CD4-positive, CD25-positive, alpha-beta regulatory T cell (primary cell): Measurements from ENCODE around the gene CCNJL. TPM values are rescaled to one million over a fixed set of nuclear protein-coding genes. Genes with fewer than 3 reads are reported as not detected.

Experiments used
- ATAC-seq, 2 donors: fragments of 150-1000 bp; cut with Tn5 transposase; one replicate each; pipeline ENCODE4 v1.10.0; 2021; ENCODE audit warnings: low read depth in 2 of 2, moderate number of reproducible peaks in 2 of 2, moderate library complexity in 1 of 2
- DNase-seq, 3 donors: peaks; one replicate each; pipeline versions ENCODE4 v3.0.0 to v3.0.0-alpha.2; 2012 to 2022; ENCODE audit warnings: mixed read lengths in 1 of 3
- H3K27ac ChIP-seq: one replicate; pipeline ENCODE4 v1.7.0; 2013; ENCODE audit warnings: mild to moderate bottlenecking, low read length; ENCODE audit not compliant: insufficient read depth, poor library complexity, severe bottlenecking
- H3K27me3 ChIP-seq: one replicate; pipeline ENCODE4 v1.7.0; 2013; ENCODE audit warnings: low read length; ENCODE audit not compliant: control insufficient read depth, insufficient read depth
- H3K36me3 ChIP-seq: one replicate; pipeline ENCODE4 v1.7.0; 2013; ENCODE audit warnings: mild to moderate bottlenecking, low read length, moderate library complexity; ENCODE audit not compliant: control insufficient read depth, insufficient read depth
- H3K4me1 ChIP-seq: 2 replicates; pipeline ENCODE4 v1.7.0; 2013; ENCODE audit warnings: mild to moderate bottlenecking, low read length; ENCODE audit not compliant: insufficient read depth, control insufficient read depth, poor library complexity, severe bottlenecking
- H3K4me3 ChIP-seq: one replicate; pipeline ENCODE4 v1.7.0; 2013; ENCODE audit warnings: low read depth, mild to moderate bottlenecking, low read length, moderate library complexity
- H3K9me3 ChIP-seq, 2 experiments: 1 replicate in 1 of 2; 2 replicates in 1 of 2; pipeline ENCODE4 v1.7.0; 2013; ENCODE audit warnings: low read length in 2 of 2, mild to moderate bottlenecking in 1 of 2, moderate library complexity in 1 of 2; ENCODE audit not compliant: control insufficient read depth in 2 of 2
- H3K27ac Mint-ChIP-seq, 3 donors: one replicate each; pipeline ENCODE4 v1.8.0; 2020 to 2022; ENCODE audit warnings: mild to moderate bottlenecking in 3 of 3, mixed read lengths in 3 of 3, moderate library complexity in 2 of 3
- H3K27me3 Mint-ChIP-seq: one replicate; pipeline ENCODE4 v1.8.0; 2022; ENCODE audit warnings: mild to moderate bottlenecking, mixed read lengths
- H3K36me3 Mint-ChIP-seq: one replicate; pipeline ENCODE4 v1.8.0; 2020; ENCODE audit warnings: mixed read lengths
- H3K4me1 Mint-ChIP-seq, 4 donors: one replicate each; pipeline ENCODE4 v1.8.0; 2020 to 2022; ENCODE audit warnings: mixed read lengths in 4 of 4, mild to moderate bottlenecking in 1 of 4
- H3K4me3 Mint-ChIP-seq, 4 donors: one replicate each; pipeline ENCODE4 v1.8.0; 2020 to 2022; ENCODE audit warnings: mild to moderate bottlenecking in 4 of 4, mixed read lengths in 4 of 4, moderate library complexity in 3 of 4
- H3K9me3 Mint-ChIP-seq, 7 donors: one replicate each; pipeline ENCODE4 v1.8.0; 2020 to 2022; ENCODE audit warnings: mixed read lengths in 7 of 7, mild to moderate bottlenecking in 3 of 7, moderate library complexity in 2 of 7
- polyA plus RNA-seq, 4 donors: library from polyadenylated mRNA; unstranded; fragments of 300-500 nt; fragmentation: Illumina TruSeq; gene quantifications; one replicate each; pipeline ENCODE4 v1.2.3, GENCODE V29; 2021
- total RNA-seq: library from RNA; stranded (reverse); gene quantifications from one replicate; pipeline ENCODE4 v1.2.3, GENCODE V29; 2022

The CCNJL gene
- total and polyA plus RNA-seq, 5 donors from 2014 or later = not detected

DNA sequence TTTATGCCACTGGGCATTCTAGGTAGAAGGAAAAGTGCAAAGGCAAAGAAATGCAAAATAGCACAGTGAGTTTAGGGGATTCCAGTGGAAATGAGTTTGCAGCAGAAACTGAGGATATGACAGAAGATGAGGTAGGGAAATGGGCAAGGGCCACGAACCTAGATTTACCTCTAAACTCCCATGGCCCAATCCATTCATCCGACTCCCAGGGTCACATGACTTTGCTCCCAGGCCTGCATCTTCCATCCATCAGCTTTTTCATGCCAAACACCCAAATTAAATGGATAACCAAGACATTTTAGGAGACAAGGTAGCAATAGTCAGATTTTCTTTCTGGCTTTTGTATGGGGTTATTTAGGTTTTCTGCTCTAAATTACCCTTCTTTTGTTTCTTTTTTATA, 105.3 kb downstream of the CCNJL start:
- no peaks in the 10 kb centered on the region for H3K36me3 ChIP-seq
- no peaks in the 10 kb centered on the region for H3K4me1 Mint-ChIP-seq

More for the DNA sequence above, 105.3 kb downstream of the CCNJL start:
- Mint-ChIP-seq H3K9me3 (peaks cover 0 to 1% (median 0%) of the 10 kb centered on the region in 7 donors), H3K4me3 (no peak overlapping the region), H3K27ac (no peak overlapping the region), H3K36me3 (no peaks in the 10 kb centered on the region), H3K27me3 (no peaks in the 10 kb centered on the region)
- no peak overlapping the region for H3K4me3 ChIP-seq
- ATAC-seq (no peak), DNase-seq (no peak)
- H3K27me3 ChIP-seq = no peaks in the 10 kb centered on the region
- no peaks in the 10 kb centered on the region for H3K4me1 ChIP-seq
- no peak overlapping the region for H3K27ac ChIP-seq
- no peaks in the 10 kb centered on the region for H3K9me3 ChIP-seq

Other genes starting within 250 kb of the CCNJL start
- gene PWWP2A, start 193.1 kb downstream of the CCNJL start, total RNA-seq = 28.2 TPM
- 10 to 100 TPM; 22.9 to 35.0 (median 24.0) TPM for gene PWWP2A, start 193.1 kb downstream of the CCNJL start, polyA plus RNA-seq
- not detected for gene FABP6, start 83.1 kb downstream of the CCNJL start, total RNA-seq
- not detected for gene FABP6, start 83.1 kb downstream of the CCNJL start, polyA plus RNA-seq
- gene C1QTNF2, start 58.1 kb upstream of the CCNJL start, total RNA-seq = not detected
- gene C1QTNF2, start 58.1 kb upstream of the CCNJL start, polyA plus RNA-seq = not detected
- not detected for gene FAM200C, start 87.5 kb upstream of the CCNJL start, total RNA-seq
- gene FAM200C, start 87.5 kb upstream of the CCNJL start, polyA plus RNA-seq = under 1 TPM; 0.17 to 0.37 (median 0.35) TPM
- gene SLU7, start 106.5 kb upstream of the CCNJL start, total RNA-seq = 106 TPM
- 100 to 1,000 TPM in 2 of 4 donors, 10 to 100 TPM in 2; 69.8 to 115 (median 93.3) TPM for gene SLU7, start 106.5 kb upstream of the CCNJL start, polyA plus RNA-seq
- 44.5 TPM for gene PTTG1, start 109.3 kb upstream of the CCNJL start, total RNA-seq
- gene PTTG1, start 109.3 kb upstream of the CCNJL start, polyA plus RNA-seq = 100 to 1,000 TPM in 3 of 4 donors, 10 to 100 TPM in 1; 87.8 to 148 (median 108) TPM